ENCODE data around the gene HMCES.

The HMCES gene

GRCh38 chr3:129352045-129352444 lies 73.4 kb downstream of the HMCES start (continued):
- no peak for TF ChIP-seq KLF17 (tag by site-specific recombination; IDR thresholded peaks at IDR 0.05)
- no peak for TF ChIP-seq YY2 (tag by site-specific recombination; IDR thresholded peaks at IDR 0.05)
- no peak for TF ChIP-seq ZNF239 (tag by site-specific recombination; IDR thresholded peaks at IDR 0.05)
- no peak for TF ChIP-seq ZSCAN30 (tag by site-specific recombination; IDR thresholded peaks at IDR 0.05)
- TF ChIP-seq, protein P1, sequence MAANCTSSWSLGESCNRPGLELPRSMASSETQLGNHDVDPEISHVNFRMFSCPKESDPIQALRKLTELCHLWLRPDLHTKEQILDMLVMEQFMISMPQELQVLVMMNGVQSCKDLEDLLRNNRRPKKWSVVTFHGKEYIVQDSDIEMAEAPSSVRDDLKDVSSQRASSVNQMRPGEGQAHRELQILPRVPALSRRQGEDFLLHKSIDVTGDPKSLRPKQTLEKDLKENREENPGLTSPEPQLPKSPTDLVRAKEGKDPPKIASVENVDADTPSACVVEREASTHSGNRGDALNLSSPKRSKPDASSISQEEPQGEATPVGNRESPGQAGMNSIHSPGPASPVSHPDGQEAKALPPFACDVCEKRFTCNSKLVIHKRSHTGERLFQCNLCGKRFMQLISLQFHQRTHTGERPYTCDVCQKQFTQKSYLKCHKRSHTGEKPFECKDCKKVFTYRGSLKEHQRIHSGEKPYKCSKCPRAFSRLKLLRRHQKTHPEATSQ (tag by site-specific recombination; IDR thresholded peaks at IDR 0.05), result no peak
- no peak for TF ChIP-seq INSM2 (tag by site-specific recombination; IDR thresholded peaks at IDR 0.05)
- TF ChIP-seq ZBTB26 (tag by site-specific recombination; optimal IDR thresholded peaks at IDR 0.05), result no peak

GRCh38 chr3:129352650-129353588 lies 74.2 kb downstream of the HMCES start:
- no peaks in the 10 kb centered on the region for H3K9me3 ChIP-seq (ENCODE audit: control insufficient read depth, insufficient read depth, low read depth, low read length)
- POLR2A ChIA-PET, result no interaction called here
- TF ChIP-seq ZNF843 (tag by site-specific recombination; IDR thresholded peaks at IDR 0.05) (no peak), ZNF521 (tag by site-specific recombination; IDR thresholded peaks at IDR 0.05) (no peak), ZNF707 (tag by site-specific recombination; IDR thresholded peaks at IDR 0.05) (no peak), ZNF132 (tag by site-specific recombination; IDR thresholded peaks at IDR 0.05; ENCODE audit: borderline replicate concordance) (no peak), ZNF596 (tag by site-specific recombination; IDR thresholded peaks at IDR 0.05) (no peak), ZNF548 (tag by site-specific recombination; IDR thresholded peaks at IDR 0.05) (no peak), ZNF248 (tag by site-specific recombination; IDR thresholded peaks at IDR 0.05) (no peak), KLF17 (tag by site-specific recombination; IDR thresholded peaks at IDR 0.05) (no peak), ZNF645 (tag by site-specific recombination; IDR thresholded peaks at IDR 0.05) (no peak), ZEB2 (tag by site-specific recombination; IDR thresholded peaks at IDR 0.05) (no peak), ZNF701 (tag by site-specific recombination; IDR thresholded peaks at IDR 0.05) (no peak)
- TF ChIP-seq, protein P2, sequence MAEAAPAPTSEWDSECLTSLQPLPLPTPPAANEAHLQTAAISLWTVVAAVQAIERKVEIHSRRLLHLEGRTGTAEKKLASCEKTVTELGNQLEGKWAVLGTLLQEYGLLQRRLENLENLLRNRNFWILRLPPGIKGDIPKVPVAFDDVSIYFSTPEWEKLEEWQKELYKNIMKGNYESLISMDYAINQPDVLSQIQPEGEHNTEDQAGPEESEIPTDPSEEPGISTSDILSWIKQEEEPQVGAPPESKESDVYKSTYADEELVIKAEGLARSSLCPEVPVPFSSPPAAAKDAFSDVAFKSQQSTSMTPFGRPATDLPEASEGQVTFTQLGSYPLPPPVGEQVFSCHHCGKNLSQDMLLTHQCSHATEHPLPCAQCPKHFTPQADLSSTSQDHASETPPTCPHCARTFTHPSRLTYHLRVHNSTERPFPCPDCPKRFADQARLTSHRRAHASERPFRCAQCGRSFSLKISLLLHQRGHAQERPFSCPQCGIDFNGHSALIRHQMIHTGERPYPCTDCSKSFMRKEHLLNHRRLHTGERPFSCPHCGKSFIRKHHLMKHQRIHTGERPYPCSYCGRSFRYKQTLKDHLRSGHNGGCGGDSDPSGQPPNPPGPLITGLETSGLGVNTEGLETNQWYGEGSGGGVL (tag by site-specific recombination; IDR thresholded peaks at IDR 0.05), result no peak

More at GRCh38 chr3:129352650-129353588, 74.2 kb downstream of the HMCES start:
- Histone ChIP-seq H3K4me1 (ENCODE audit: control insufficient read depth, insufficient read depth, low read length) (no peaks in the 10 kb centered on the region), H3K4me3 (ENCODE audit: low read depth, low read length) (no peak overlapping the region), H3K36me3 (ENCODE audit: control insufficient read depth in 2 of 2, insufficient read depth in 1 of 2, low read length in 2 of 2) (no peaks in the 10 kb centered on the region), H3K27ac (ENCODE audit: extremely low read depth, low read depth, low read length) (no peak overlapping the region)
- CTCF ChIA-PET, result interaction anchor here (0.6 to 1.1 kb wide), 3 partner anchors 24 to 37 kb away, joined by 3 to 4 read pairs (median 3); a partner anchor contains a TSS
